ENCODE results near the gene DDX53.

DNA sequence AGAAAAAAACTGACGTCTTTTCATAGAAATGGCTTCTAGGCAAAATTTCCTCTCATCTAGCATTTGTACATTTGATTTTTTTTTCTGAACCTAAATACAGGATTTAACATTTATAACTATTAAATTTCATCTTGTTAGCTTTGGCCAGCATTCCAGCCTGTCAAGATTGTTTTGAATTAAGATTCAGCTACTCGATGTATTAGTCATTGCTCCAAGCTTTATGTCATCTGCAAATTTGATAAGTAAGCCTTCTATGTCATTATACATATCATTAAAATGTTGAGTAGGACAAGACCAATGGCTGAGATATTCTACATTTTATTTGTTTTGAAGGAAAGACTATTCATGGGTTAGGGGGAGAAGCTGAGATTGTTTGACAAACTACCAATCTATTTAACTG, 46.7 kb downstream of the DDX53 start:
- no peak for TF ChIP-seq CTCF (IDR thresholded peaks at IDR 0.05; ENCODE audit: low read depth, low read length)
- TF ChIP-seq EZH2phosphoT487 (IDR thresholded peaks at IDR 0.05; ENCODE audit: low read depth), result no peak

Data from OCI-LY3 (cell line).